IMR-90 (cell line): ENCODE results near the gene MEDAG.

Source experiments
- POLR2A ChIP-seq: IDR thresholded peaks from 2 replicates; pipeline ENCODE4 v1.6.1; 2012; ENCODE audit warnings: mild to moderate bottlenecking, low read depth, low read length
- TF ChIP-seq, protein P1 (sequence below): conservative IDR thresholded peaks from 2 replicates; pipeline ENCODE4 v1.5.1; 2012; ENCODE audit warnings: mild to moderate bottlenecking, low read depth, low read length, improper control_type of control experiment

DNA sequence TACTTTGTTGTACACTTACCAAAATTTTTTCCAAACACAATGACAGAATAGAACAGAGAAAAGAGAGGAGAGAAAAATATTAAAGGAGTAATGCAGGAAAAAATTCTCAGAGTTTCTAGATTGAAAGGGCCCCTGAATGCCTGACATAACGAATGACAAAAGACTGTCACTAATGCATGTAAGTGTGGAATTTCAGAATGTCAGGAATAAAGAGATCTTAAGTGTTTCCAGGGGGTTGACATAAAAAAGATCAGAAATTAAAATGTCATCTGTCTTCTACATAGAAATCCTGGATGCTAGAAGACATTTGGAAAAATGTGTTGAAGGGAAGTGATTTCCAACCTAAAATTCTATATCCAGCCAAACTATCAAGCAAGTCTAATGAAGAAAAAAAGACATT lies 53.6 kb downstream of the MEDAG start:
- TF ChIP-seq, protein P1, sequence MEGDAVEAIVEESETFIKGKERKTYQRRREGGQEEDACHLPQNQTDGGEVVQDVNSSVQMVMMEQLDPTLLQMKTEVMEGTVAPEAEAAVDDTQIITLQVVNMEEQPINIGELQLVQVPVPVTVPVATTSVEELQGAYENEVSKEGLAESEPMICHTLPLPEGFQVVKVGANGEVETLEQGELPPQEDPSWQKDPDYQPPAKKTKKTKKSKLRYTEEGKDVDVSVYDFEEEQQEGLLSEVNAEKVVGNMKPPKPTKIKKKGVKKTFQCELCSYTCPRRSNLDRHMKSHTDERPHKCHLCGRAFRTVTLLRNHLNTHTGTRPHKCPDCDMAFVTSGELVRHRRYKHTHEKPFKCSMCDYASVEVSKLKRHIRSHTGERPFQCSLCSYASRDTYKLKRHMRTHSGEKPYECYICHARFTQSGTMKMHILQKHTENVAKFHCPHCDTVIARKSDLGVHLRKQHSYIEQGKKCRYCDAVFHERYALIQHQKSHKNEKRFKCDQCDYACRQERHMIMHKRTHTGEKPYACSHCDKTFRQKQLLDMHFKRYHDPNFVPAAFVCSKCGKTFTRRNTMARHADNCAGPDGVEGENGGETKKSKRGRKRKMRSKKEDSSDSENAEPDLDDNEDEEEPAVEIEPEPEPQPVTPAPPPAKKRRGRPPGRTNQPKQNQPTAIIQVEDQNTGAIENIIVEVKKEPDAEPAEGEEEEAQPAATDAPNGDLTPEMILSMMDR = no peak
- no peak for TF ChIP-seq POLR2A
